Measurements from ENCODE around the gene CSDE1.

GRCh38 chr1:114729782-114730181 is 28.0 kb downstream of the CSDE1 start:
- TF ChIP-seq CTCF (IDR thresholded peaks at IDR 0.05; ENCODE audit: extremely low read depth in 1 of 2, insufficient read depth in 1 of 2, low read depth in 1 of 2, low read length in 2 of 2) (no peak), EZH2 (IDR thresholded peaks at IDR 0.05; ENCODE audit: borderline replicate concordance, low read depth, low read length, severe bottlenecking) (no peak), POLR2AphosphoS5 (IDR thresholded peaks at IDR 0.05; ENCODE audit: insufficient read depth, low read depth, low read length) (no peak), FOS (IDR thresholded peaks at IDR 0.05; ENCODE audit: borderline replicate concordance, insufficient read depth, low read length) (no peak), POLR2A (IDR thresholded peaks at IDR 0.05; ENCODE audit: low read depth, low read length) (no peak), JUN (IDR thresholded peaks at IDR 0.05; ENCODE audit: borderline replicate concordance, insufficient read depth, insufficient read length, low read depth) (no peak), MAX (IDR thresholded peaks at IDR 0.05; ENCODE audit: insufficient read depth, insufficient read length) (no peak), MYC (IDR thresholded peaks at IDR 0.05; ENCODE audit: low read depth, low read length) (no peak)

Measured in endothelial cell of umbilical vein (primary cell).